ENCODE data around the gene SURF1.

The SURF1 gene

DNA sequence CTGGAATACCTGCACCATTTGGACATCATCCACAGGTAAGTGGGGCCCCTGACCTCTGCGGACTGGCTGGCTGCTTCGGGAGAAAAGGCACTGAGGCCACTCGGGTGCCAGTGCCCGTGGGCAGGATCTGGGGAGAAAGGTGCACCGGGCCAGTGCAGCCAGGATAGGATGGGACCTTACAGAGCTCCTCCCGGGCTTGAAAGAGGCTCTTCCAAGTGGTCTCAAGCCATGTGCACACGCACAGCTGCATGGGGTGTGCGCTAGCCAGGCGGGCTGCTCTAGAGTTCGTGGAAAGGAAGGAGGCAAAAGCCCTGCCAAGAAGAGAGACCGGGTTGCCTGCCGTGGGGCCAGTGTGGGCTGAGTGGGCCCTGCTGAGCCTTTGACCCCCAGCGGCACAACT lies 33.3 kb upstream of the SURF1 start:
- H3K27ac ChIP-seq (replicated peaks), result no peak overlapping the region
- TF ChIP-seq GABPA (IDR thresholded peaks at IDR 0.05; ENCODE audit: low read depth) (no peak), POLR2AphosphoS5 (IDR thresholded peaks at IDR 0.05; ENCODE audit: low read depth) (no peak), SPI1 (IDR thresholded peaks at IDR 0.05; ENCODE audit: borderline replicate concordance, low read depth) (no peak)
- TF ChIP-seq, protein P1, sequence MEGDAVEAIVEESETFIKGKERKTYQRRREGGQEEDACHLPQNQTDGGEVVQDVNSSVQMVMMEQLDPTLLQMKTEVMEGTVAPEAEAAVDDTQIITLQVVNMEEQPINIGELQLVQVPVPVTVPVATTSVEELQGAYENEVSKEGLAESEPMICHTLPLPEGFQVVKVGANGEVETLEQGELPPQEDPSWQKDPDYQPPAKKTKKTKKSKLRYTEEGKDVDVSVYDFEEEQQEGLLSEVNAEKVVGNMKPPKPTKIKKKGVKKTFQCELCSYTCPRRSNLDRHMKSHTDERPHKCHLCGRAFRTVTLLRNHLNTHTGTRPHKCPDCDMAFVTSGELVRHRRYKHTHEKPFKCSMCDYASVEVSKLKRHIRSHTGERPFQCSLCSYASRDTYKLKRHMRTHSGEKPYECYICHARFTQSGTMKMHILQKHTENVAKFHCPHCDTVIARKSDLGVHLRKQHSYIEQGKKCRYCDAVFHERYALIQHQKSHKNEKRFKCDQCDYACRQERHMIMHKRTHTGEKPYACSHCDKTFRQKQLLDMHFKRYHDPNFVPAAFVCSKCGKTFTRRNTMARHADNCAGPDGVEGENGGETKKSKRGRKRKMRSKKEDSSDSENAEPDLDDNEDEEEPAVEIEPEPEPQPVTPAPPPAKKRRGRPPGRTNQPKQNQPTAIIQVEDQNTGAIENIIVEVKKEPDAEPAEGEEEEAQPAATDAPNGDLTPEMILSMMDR (IDR thresholded peaks at IDR 0.05; ENCODE audit: insufficient read depth, low read length), result no peak
- TF ChIP-seq, protein P2, sequence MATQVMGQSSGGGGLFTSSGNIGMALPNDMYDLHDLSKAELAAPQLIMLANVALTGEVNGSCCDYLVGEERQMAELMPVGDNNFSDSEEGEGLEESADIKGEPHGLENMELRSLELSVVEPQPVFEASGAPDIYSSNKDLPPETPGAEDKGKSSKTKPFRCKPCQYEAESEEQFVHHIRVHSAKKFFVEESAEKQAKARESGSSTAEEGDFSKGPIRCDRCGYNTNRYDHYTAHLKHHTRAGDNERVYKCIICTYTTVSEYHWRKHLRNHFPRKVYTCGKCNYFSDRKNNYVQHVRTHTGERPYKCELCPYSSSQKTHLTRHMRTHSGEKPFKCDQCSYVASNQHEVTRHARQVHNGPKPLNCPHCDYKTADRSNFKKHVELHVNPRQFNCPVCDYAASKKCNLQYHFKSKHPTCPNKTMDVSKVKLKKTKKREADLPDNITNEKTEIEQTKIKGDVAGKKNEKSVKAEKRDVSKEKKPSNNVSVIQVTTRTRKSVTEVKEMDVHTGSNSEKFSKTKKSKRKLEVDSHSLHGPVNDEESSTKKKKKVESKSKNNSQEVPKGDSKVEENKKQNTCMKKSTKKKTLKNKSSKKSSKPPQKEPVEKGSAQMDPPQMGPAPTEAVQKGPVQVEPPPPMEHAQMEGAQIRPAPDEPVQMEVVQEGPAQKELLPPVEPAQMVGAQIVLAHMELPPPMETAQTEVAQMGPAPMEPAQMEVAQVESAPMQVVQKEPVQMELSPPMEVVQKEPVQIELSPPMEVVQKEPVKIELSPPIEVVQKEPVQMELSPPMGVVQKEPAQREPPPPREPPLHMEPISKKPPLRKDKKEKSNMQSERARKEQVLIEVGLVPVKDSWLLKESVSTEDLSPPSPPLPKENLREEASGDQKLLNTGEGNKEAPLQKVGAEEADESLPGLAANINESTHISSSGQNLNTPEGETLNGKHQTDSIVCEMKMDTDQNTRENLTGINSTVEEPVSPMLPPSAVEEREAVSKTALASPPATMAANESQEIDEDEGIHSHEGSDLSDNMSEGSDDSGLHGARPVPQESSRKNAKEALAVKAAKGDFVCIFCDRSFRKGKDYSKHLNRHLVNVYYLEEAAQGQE (IDR thresholded peaks at IDR 0.05; ENCODE audit: insufficient replicate concordance, low read depth), result no peak
- no peaks in the 10 kb centered on the region for H3K27me3 ChIP-seq (ENCODE audit: insufficient read depth, poor library complexity, severe bottlenecking)
- no peak for DNase-seq (ENCODE audit: low read depth in 1 of 2, low spot score in 1 of 2)
- no peak overlapping the region for H3K4me3 ChIP-seq (replicated peaks; ENCODE audit: insufficient read depth, low read length)

DNA sequence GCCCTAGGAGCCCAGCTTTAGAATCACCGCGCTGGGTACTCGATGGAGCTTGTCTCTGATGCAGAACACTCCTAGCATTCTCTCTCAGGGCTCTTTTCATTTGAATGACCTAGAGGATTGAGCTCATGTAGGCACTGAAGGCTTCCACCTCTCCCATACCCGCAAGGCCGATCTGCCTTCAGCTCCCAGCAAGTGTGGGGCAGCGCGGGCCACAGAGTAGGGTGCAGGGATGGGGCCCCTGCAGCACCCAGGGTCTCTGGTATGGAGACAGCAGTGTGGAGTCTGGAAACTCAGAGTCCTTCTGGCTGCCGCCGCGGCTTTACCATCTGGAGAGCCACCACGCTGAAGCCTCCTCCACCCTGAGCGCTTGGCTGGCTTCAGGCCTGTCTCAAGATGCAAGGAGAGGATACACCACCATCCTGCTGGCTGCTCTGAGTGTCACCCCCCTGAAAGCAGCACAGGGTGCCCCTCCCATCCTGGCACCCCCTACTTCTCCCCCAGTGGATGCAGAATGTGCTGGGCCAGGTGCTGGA lies 32.8 kb upstream of the SURF1 start:
- no peak for TF ChIP-seq POLR2AphosphoS5 (IDR thresholded peaks at IDR 0.05; ENCODE audit: low read depth)
- TF ChIP-seq, protein P2 (IDR thresholded peaks at IDR 0.05; ENCODE audit: insufficient replicate concordance, low read depth), result no peak
- TF ChIP-seq, protein P1 (IDR thresholded peaks at IDR 0.05; ENCODE audit: insufficient read depth, low read length), result no peak
- TF ChIP-seq SPI1 (IDR thresholded peaks at IDR 0.05; ENCODE audit: borderline replicate concordance, low read depth), result no peak
- no peak for TF ChIP-seq GABPA (IDR thresholded peaks at IDR 0.05; ENCODE audit: low read depth)
- Histone ChIP-seq H3K4me3 (replicated peaks; ENCODE audit: insufficient read depth, low read length) (no peak overlapping the region), H3K27me3 (ENCODE audit: insufficient read depth, poor library complexity, severe bottlenecking) (no peaks in the 10 kb centered on the region), H3K27ac (replicated peaks) (no peak overlapping the region)
- no peak for DNase-seq (ENCODE audit: low read depth in 1 of 2, low spot score in 1 of 2)

DNA sequence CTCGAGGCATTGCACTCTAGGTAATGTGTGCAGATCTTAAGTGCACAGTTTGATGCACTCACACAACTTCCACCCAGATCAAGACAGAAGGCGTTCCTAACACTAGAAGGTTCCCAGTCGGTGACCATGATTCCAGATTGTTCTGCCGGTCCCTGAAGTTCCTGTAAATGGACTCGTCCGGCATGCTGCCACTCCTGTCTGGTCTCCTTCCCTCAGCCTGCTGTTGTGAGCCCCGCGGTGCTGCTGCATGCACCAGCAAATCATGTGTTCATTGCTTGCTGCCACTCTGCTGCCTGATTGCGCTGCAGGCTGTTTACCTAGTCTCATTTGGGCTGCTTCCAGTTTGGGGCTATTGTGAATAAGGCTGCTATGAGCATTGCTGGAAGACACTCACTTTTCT lies 31.4 kb upstream of the SURF1 start:
- no peak for DNase-seq (ENCODE audit: low read depth in 1 of 2, low spot score in 1 of 2)
- Histone ChIP-seq H3K27ac (replicated peaks) (no peak overlapping the region), H3K27me3 (ENCODE audit: insufficient read depth, poor library complexity, severe bottlenecking) (no peaks in the 10 kb centered on the region), H3K4me3 (replicated peaks; ENCODE audit: insufficient read depth, low read length) (no peak overlapping the region)
- TF ChIP-seq SPI1 (IDR thresholded peaks at IDR 0.05; ENCODE audit: borderline replicate concordance, low read depth) (no peak), POLR2AphosphoS5 (IDR thresholded peaks at IDR 0.05; ENCODE audit: low read depth) (no peak), GABPA (IDR thresholded peaks at IDR 0.05; ENCODE audit: low read depth) (no peak)
- TF ChIP-seq, protein P2 (IDR thresholded peaks at IDR 0.05; ENCODE audit: insufficient replicate concordance, low read depth), result no peak
- TF ChIP-seq, protein P1 (IDR thresholded peaks at IDR 0.05; ENCODE audit: insufficient read depth, low read length), result no peak

Measured in HL-60 (cell line).